GM18526 (cell line): ENCODE measurements around the gene LINC00305.

Source experiments
- POLR2A ChIP-seq: IDR thresholded peaks from 3 replicates; pipeline ENCODE4 v1.6.1; 2011; ENCODE audit not compliant: insufficient read length; ENCODE audit errors: extremely low read depth

Gene LINC00305

DNA sequence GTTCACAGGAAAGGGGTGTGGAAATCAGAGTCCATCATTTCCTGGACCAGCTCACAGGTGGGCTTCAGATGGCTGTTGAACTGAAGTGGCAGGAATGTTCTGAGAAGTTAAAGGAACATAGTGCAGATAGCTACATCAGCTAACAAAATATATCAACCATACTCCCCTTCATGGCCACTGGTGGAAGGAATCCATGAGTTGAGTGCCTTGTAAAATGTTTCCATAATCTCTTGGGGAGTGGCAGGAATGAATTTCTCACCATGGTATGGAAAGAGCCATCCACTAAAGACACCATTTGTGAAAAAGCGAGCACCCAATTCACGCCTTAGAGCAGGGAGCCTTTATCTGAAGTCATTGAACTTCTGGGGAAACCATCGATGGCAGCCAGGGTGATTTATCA, at the start of gene LINC00305:
TSS of gene LINC00305 (minus strand) at position 101 of the 400 bp plus-strand sequence.
- TF ChIP-seq POLR2A = no peak

DNA sequence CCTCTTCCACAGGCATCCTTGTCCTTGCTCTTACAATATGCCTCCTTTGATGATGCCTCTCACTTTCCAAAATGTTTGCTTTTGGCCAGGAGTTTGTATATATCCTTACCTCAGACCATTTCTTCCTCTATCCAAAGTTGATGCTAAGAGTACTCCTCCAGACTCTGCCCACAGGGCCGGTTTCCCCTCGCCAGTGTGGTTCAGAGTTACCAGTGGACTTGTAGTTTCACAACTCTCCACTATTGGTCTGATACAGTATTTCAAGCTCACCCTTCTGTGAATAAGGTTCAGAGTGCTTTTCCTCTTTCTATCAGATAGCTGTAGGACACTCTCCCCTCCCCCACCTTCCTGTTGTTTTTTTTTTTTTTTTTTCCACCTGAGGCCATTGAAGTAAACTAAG, 42.2 kb upstream of the LINC00305 start:
- no peak for TF ChIP-seq POLR2A

DNA sequence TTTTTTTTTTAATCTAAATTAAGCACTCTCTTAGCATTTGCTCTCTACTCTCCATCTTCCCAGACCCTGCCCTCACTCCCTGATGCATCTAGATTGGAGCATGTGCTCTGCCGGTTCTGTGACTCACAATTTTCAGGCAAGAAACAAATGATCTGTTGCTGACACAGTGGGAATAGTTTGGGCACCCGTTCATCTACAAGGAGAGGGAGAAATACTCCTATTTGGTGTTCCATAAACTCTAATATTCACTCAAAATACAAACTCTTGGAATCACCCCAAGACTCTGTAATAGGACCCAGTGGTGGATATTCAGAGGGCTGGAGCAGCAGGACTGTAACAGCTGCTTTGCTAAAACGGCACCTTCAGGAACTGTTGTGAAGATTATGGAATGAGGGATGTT, 37.1 kb upstream of the LINC00305 start:
- TF ChIP-seq POLR2A = no peak

DNA sequence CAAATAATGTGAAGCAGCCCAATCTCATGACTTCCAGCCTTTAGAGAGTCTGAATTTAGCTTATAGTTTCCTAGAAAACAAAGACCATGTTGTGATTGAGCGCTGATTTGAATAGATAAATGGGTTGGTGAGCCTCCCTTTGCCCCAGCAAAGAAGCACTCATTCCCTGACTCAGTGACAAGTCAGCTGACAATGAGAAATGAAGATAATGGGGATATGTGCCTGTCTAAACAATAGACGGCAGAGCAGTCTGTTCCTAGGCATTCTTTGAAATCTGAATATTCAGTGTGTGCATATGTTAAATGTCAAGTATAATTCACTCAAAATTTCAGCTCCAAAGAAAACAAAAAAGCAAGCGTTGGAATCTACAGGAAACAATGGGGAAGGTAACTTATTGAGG, 34.8 kb upstream of the LINC00305 start:
- TF ChIP-seq POLR2A = no peak

DNA sequence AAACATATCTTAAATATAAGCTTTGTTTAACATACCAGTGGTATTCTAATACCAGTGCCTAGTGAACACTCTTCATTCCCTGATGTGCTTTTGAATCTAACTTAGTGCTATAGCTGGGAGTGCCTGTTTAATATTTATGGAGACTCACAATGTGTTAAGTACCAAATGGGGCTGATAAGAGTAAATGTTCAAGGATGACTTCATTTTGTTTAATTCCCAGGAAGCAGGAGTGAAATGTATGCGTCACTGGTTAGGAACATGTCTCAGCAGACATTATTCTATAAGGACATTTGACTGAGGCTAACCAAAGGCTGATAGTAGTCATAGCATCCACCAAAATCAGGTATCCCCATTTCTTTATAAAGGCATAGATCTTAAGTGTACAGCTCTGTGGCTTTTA, 31.7 kb upstream of the LINC00305 start:
- TF ChIP-seq POLR2A = no peak

DNA sequence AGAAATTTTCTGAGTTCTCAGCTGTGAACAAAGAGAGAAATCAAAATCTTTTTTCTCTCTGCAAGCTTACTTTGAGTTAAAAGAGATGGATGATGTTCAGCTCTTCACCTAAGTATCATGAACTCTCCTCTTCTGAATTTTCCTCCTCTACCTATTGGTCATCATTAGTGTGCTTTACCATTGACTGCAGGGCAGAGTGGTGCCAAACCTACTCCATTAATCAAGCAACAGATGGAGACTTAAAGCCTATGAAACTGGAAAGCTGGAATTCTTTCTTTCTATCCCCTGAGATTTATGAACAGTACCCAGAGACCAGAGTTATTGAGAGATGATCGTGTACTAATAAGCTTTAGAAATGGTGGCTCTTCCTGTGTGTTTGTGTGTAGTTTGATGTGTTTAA, 31.3 kb upstream of the LINC00305 start:
- TF ChIP-seq POLR2A = no peak

DNA sequence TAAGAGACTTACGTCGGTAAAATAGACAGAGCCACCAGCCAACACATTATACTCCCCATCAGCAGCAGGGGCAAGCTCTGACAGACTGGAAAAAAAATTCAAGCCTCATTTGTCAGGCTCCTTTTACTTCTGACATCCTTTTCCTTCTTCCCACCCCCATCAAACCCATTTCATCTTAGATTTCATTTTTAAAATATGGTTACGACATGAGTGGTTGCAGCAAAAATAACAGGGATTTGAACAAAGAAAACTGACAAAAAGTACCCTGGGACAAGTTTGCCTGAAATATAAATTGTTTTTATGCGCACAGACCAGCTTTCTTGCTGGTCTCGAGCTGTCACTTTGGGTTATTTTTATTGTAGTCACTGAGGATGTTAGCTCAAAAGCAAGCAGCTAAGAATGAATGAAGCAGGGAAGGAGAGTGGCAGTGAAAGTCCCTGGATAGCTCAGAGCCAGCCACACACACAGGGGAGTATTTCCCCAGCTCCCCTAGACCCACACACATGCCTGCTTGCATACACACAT, 30.7 kb upstream of the LINC00305 start:
- no peak for TF ChIP-seq POLR2A

DNA sequence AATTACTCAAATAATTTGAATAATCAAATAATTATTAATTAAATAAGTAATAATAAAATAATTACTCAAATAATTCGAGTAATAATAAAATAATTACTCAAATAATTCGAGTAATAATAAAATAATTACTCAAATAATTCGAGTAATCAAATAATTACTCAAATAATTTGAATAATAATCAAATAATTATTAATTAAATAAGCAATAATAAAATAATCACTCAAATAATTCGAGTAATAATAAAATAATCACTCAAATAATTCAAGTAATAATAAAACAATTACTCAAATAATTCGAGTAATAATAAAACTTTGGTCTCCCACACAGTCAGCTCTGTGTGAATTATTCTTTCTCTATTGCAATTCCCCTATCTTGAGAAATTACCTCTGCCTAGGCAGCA, 30.0 kb upstream of the LINC00305 start:
- TF ChIP-seq POLR2A = no peak

DNA sequence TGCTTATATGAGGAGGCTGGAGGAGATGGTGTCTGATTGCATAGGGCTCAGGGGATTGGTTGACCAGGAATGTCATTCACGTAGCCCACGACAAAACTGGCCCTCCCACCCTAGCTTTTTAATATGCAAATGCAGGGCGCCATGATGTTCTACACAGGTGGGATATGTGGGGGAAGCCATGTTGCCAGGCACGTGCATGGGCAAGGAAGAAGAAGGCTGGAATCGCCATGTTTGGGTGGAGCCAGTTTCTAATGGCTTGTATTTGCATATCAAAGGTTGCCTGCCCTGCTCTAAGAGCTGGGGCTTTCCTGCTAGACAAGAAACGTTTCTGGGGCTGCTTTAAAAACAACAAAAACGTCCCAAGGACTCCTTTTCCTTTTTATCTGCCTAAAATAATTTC, 26.5 kb upstream of the LINC00305 start:
- TF ChIP-seq POLR2A = no peak

DNA sequence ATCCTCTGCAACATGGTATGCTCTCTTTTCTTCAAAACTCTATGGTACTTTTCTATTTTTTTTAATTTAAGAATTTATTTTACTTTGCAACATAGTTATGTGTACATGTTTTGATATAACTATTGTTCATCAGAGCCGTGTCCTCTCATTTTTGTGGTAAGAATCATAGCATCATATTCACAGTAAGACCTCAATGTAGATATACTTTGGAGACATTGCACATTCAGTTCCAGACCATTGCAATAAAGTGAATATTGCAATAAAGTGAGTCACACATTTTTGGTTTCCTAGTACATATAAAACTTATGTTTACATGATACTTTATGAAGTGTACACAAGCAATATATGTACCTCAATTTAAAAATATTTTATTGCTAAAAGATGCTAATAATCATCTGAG, 22.7 kb upstream of the LINC00305 start:
- TF ChIP-seq POLR2A = no peak

DNA sequence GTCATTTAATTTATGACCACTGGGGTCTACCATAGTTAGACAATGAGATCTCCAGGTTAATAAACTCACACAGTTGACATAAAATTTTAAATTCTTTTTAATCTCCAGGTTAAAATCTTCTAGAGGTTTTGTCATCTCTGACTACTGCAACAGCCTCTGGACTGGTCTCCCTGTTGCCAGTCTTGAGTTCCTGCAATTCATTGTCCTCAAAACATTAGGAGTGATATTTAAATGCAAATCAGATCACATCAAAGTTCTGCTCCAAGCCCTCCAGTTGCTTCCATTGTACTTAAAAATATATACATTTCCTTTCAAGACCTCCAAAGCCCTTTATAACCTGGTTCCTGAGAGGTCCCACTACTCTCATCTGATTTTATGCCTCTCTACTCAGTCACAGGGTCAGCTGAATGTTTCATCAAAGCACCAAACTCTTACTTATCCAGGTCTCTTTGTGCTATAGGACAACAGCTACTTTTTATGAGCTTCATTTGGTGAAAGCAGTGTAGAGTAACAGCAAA, 18.6 kb upstream of the LINC00305 start:
- TF ChIP-seq POLR2A = no peak

DNA sequence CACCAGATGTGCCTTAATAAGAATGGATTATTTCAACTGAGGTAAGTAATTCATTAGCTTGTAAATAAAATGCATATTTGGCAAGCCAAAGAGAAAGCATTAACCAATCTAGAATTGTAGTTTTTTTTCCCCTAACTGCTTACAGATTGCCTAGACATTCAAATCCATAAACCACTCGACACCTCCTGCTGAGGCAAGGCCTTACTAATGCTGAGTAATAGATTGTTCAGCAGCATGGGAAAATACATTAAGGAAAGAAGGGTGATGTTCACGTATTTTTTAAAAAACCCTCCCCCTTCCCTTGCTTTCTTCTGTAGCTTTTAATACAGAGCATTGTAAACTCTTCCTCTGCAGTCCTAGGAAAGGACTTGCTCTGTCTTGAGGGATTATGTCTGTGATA, 17.0 kb upstream of the LINC00305 start:
- TF ChIP-seq POLR2A = no peak

DNA sequence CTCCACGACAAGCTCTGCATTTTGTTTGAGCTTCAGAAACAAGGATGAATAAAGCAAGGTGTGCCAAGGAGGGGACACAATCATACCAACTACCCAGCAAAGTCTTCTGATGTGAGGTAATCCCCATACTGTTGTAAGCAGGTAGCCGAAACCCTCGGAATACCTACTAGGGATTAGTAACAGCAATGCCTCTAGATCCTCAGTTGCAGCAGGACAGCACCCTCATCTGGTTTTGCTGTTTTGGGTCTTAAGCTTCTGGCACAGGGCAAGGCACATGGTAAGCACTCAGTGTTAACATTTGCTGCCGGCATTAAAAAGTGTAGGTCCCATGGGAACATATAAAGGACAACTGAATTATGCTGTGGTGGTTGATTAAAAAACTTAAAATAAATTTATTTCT, 16.0 kb upstream of the LINC00305 start:
- no peak for TF ChIP-seq POLR2A

DNA sequence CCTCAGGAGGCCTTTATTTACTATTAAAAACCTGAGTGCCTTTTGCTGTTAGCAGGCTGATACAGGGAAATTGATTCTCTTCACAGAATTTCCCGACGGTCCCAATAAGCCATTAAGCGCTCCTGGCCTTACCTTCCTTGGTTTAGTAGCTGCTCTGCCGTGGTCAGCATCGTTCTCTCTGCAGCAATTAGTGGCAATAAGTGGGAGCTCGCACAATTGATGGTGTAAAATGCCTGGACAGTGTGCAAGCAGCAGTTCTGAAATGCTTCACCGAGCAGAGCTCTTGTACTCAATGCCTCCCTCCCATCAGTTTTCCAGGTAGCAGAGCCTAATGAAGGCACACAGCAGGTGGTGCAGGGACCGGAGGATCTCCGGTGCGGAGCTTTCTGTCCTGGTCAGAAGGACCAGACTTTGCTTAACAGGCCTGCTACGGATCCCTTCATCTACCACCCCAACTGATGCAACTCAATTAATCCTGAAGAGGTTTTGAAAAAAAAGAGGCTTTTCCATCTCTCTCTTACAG, 1.1 kb upstream of the LINC00305 start:
- no peak for TF ChIP-seq POLR2A

DNA sequence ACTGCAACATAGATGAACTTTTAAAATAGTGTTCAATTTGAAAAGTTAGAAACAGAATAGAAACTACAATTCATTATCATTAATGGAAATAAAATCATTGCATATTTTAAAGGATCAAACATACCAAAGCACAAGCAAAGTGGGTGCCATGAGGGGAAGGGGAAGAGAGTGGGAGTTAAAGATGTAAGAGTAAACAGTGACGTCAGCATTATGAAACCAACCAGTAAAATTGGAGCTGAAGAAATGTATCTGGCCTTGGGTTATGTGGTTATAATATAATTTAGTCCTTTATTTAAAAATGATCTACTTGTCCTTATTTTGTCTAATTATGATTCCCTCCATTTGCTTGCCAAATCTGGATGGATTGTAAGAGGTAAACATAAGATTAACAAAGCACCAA, 6.0 kb downstream of the LINC00305 start:
- TF ChIP-seq POLR2A = no peak

DNA sequence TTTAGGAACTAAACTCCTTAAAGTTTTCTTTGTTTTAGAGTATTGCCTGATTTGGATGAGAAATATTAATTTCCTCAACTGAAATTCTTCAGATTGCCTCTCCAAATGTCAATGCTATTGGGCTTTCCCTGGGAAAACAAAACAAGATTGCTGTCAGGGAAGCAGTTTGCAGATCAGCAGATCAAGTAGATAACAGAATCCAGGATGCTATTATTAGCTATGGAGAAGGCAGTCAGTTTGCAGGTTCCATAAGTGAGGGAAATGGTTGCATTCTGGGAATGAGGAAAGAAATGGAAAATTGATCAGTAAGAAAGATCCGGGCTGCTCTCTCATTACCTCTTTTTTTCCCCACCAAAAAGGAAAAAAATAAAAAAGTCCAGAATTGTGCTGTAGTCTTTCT, 11.0 kb downstream of the LINC00305 start:
- TF ChIP-seq POLR2A = no peak

DNA sequence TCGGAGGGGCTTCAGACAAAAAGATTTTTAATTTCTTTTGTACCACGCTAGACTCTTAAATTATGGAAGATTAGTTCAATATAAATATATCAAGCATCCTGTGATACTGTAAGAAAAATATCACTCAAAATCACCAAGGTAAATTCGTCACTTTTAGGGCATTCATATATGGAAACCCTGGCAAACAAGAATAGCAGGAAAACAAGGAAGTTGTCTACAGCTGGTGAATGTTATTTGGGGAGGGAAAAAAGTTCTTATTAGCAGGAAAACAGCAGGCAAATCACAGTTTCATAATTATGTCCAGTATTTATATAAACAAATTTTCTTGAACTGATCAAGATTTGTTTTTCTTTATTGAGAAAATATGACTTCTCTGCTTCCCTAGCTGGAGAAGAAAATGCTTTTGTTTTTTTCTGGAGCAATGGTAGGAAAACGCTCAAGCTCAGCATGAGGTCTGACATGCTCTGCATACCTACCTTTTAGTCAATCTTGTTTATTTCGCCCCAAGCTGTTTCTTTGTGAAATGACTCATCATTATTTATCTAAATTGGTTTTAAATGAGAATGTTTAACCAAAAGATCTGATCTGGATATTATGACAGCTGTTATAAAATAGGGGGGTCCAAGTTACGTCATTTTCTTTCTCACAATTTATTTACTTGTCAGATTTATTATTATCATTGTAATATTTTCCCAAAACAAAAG, 14.7 kb downstream of the LINC00305 start:
- no peak for TF ChIP-seq POLR2A

DNA sequence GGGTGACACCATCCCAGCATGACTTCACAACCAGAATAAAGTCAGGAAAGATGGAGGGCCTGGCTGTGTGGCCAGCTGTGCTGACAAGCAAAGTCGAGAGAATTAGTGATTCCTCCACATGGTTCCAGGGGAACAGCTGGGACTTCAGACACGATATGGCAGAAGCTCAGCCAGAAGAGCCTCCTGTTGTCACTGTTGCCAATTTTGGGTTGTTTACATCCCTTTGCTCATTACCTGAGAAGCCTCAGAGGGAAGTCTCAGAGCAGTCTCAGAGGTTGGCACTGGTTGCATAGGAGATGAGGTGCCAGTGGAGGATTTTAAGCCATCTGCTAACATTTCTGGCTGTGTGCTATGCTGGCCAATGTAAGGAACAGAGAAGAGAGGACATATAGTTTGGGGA, 16.0 kb downstream of the LINC00305 start:
- no peak for TF ChIP-seq POLR2A

DNA sequence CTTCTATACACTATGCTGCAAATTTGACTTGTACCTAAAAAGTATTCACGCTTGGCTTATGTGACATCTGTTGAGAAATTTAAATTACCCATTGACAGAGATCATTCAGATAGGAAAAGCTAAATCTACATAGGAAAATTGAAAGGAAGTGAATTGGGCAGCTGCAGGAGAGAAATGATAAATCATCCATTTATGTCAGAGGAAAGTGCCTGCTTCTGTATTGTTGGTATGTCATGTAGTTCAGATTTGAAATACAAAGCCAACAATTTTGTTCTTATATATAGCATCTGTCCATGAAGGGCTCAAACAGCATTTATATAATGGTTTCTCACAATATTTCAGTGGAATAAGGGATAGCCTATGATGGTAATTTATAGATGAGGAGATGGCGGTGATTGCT, 17.6 kb downstream of the LINC00305 start:
- TF ChIP-seq POLR2A = no peak
